ENCODE results near the gene ADISSP.

Gene ADISSP
- total RNA-seq = 12.5 to 25.2 (median 17.5) reads per million in 4 experiments

DNA sequence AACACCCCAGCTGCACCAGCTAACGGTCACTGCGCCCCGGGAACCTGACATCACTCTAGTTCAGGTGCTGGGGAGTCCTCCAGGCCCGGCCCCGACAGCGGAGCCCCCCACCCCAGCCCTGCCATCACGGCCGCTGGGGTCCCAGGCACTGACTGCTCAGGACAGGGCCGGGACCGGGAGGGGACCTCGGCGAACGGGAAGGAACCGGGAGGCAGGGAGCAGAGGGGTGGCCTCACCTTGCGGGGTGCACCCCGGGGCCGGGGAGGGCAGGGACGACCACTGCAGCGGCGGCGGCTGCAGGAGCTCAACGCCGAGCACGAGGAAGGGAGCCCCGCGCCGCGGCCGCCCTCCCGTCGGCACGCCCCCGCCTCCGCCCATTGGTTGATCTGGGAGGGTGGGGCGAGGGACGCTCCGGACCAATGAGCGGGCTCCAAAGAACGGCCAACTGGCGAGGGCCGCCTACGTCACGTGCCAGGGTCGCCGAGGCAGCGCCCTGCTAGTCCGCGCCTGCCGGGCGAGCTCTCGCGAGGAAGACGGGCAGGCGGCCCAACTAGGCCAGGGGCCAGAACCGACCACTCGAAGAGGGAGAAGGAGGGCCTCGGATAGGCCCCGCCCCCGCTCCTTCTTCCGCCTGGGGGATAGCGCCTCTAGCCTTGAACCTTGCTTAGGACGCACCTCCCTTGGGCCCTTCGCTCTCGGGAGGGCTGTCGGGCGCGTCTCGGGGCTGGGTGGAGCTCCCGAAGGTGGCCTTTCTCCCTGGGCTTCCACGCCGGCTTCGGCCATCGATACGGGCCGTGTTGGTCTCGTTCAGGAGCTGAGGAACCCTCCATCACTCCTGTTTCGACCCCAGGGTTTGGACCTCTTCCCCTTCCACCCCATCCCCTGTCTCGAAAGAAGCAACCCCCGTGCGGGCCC lies at the start of gene ADISSP:
Gene ADISSP (minus strand): TSS at position 327 of the 915 bp plus-strand sequence. CDS start 7,653 bp downstream, outside the sequence.
- peak; percentile 95 for DNase-seq

DNA sequence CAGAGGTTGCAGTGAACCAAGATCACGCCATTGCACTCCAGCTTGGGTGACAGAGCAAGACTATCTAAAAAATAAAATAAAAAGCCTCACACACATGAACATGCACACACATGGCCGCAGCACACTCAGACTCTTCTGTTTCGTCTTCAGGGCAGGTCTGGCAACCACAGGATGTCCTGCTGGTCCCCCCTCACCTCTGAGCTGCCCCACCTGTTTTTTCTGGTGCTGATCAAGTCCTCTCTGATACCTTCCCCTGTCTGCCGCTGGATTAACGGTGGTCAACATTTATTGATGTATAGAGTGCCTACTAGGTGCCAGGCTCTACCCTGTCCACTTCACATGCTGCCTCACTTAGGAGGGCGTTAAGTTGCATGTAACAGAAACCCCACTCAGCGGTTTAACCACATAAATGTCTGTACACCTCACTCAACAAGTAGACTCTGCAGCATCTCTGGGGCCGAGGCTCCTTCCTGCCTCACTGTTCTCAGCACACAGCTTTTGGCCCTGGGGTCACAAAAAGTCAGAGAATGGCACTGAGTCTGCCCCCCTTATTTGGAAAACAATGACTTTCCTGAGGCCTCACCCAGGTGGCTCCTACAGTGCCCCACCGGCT lies 48.3 kb upstream of the ADISSP start:
- DNase-seq = no peak

DNA sequence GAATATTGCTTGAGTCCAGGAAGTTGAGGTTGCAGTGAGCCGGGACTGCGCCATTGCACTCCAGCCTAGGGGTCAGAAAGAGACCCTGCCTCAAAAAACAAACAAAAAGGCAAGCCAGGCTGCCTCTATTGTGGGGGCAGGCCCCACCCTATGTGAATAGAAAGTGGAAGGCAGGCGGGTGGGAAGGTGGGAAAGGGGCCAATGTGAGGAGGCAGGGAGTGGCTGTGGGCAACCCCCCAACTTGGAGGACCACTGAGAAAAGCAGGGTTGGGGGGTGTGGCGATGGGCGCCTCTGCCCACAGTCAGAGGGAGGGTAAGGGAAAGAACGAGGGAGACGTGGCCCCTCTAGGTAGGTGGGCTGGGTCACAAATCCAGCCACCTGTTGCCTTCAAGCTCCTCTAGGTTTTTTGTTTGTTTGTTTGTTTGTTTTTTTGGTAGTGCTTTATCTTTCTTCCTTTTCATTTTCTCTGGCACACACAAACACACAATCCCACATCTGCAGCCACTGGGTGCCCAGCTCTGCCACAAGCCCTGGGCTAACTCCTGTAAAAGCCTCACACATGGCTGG lies 47.5 kb upstream of the ADISSP start:
- no peak for DNase-seq

DNA sequence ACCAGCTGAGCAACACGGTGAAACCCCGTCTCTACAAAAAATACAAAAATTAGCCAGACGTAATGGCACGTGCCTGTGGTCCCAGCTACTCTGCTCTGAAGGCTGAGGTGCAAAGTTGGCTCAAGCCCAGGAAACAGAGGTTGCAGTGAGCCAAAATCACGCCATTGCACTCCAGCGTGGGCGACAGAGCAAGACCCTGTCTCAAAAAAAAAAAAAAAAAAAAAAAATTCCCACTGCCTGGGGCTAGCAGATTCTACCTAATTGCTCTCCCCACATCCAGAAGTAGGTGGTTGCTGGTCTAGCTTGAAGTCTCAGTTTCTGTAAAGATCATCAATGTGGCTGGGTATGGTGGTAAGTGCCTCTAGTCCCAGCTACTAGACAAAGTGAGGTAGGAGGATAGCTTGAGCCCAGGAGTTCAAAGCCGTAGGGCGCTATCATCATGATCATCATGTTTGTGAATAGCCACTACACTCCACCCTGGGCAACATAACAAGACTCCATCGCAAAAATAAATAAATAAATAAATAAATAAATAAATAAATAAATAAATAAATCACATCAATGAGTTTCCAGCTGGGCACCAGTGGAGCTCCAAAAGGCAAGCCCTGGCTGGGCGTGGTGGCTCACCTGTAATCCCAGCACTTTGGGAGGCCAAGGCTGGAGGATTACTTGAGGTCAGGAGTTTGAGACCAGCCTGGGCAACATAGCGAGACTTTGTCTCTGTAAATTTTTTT lies 46.5 kb upstream of the ADISSP start:
- DNase-seq = no peak

DNA sequence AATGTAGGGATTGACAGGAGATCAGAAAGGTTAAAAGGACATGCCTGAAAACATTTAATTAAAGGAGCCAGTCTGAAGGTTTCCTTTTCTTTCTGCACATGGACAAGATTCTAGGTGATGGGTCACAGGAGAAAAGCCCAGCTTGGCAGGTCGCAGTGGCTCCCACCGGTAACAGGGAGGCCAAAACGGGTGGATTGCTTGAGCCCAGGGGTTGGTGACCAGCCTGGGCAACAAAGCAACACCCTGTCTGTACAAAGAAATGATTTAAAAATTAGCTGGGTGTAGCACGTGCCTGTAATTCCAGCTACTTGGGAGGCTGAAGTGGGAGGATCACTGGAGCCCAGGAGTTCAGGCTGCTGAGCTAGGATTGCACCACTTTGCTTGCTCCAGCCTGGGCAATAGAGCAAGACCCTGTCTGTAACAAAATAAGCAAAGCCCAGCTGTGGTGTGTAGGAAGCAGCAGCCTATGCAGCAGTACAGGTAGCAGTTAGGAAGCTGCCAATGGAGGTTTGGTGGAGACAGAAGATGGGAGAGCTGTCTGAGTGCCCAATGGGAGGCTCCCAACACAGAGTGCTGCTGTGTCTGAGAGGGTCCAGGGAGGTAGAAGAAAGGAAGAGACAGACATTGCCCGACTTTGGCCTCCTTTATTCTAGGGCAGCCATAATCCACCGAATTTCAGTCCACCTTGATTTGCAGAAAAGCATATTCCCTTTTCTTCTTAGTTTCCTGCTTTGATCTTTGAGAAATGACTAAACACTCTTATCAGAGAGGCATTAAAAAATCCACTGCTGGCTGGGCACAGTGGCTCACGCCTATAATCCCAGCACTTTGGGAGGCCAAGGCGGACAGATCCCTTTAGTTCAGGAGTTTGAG lies 45.7 kb upstream of the ADISSP start:
- no peak for DNase-seq

DNA sequence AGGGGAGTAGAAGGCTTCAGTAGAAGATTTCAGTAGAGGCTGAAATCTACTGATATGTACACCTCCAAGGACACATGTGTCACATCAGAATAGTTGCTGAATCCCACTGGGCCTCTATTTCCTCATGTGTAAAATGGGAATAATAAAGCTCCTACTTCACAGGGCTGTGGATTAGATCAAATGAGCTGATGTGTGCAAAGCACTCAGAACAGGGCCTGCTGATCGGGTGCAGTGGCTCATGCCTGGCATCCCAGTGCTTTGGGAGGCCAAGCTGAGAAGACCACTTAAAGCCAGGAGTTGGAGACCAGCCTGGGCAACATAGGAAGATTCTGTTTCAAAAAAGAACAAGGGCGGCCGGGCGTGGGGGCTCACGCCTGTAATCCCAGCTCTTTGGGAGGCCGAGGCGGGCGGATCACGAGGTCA lies 44.7 kb upstream of the ADISSP start:
- DNase-seq = no peak

DNA sequence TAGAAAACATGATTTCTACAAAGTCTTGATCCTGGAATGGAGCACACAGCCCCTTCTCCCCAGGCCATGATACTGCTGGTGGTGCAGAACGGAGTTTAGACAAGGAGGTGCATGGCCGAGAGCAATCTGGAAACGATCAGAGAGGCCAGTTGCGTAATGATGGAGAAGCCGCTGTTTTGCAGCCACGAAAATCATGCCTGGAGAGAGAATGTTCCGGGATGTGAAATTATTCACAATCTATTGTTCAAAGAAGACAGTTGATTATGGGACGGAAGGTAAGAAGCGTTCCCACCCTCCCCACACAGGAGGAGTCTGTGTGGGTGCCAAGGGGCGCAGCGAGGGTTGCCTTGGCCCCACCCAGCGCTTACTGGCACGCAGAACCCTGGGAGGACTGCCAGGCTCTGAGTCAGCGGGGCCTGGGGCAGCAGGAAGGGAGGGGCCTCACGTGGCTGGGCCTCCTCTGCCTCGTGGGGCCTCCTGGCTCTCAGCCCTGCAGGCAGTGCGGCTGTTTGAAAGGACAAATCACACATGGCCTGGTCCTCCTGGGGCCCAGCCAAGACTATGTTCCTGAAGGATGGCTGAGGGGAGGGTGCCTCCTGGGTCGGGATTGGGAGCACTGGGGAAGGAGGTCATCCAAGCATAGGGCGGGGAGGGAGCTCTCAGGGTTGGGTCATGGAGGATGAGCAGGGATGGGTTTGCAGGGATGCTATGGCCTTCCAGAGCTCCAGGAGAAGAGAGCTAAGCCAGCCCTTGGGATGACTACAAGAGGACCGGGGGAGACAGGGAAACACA lies 44.1 kb upstream of the ADISSP start:
- peak; percentile 75 for DNase-seq

DNA sequence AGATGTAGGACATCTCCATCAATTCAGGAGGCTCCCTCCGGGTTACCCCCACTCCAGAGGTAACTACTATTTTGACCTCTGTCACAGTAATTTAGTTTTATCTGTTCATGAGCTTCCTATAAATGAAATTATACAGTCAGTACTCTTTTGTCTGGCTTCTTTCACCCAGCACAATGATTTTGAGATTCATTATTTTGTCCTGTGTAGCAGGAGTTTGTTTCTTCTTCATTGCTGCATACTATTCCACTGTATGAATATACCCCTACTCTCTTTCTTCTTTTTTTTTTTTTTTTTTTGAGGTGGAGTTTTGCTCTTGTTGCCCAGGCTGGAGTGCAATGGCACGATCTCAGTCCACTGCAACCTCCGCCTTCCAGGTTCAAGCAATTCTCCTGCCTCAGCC lies 41.0 kb upstream of the ADISSP start:
- DNase-seq = no peak

DNA sequence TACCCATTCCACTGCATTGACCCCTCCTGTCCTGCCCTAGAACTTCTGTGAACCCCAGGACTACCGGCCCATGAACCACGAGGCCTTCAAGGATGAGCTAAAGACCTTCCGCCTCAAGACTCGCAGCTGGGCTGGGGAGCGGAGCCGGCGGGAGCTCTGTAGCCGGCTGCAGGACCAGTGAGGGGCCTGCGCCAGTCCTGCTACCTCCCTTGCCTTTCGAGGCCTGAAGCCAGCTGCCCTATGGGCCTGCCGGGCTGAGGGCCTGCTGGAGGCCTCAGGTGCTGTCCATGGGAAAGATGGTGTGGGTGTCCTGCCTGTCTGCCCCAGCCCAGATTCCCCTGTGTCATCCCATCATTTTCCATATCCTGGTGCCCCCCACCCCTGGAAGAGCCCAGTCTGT lies 37.2 kb upstream of the ADISSP start:
- no peak for DNase-seq

DNA sequence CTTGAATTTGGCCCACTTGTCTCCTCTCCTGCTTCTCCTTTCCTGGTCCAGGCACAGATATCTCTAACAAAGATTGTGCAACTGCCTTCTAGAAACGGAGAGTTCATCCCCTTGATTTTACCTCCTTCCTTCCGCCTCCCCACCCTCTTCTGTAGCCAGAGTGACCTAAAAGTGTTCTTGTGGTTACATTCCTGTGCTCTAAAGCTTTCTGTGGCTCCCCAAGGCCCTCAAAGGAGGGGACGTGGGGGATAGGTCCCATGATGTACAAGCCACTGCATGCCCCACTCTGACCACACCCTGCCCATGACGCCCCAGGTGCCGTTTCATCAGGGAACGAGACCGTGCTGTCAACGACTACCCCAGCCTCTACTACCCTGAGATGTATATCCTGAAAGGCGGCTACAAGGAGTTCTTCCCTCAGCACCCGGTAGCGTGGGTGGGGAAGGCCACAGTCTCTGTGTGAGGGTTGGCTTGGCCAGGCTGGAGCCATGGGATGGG lies 36.8 kb upstream of the ADISSP start:
- DNase-seq = no peak

DNA sequence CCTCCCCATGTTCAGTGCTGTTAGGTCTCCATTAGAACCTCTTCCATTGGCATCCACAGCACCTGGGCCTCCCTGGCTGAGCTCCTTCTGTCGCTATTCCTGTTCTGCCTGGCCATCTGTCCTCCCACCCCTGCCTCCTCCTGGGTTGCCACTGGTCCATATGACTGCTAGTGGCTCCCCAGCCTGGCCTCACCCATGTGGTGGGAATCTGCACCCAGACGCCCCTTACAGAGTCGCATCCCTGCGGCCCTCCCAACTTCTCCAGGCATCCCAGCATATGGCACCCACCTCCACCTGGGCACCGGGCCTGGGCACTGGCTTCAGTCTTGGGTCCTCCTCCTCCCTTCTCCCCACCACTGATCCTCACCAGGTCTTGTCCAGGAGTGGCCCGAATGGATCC lies 36.3 kb upstream of the ADISSP start:
- DNase-seq = no peak

DNA sequence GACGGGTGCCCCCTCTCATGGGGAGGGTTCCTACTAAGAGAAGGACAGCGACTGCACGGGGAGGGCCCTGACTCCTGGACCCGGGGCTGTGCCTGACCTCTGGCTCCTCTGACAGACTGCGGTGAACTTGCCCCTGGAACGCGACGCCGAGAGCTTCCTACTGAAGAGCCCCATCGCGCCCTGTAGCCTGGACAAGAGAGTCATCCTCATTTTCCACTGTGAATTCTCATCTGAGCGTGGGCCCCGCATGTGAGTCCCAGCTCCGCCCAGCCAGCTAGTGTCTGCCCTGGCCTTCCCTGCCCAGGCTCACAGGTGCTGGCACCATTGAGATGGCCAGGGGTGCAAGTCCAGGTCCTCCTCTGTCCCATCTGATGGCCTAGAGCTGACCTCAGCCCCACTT lies 35.7 kb upstream of the ADISSP start:
- DNase-seq = no peak

DNA sequence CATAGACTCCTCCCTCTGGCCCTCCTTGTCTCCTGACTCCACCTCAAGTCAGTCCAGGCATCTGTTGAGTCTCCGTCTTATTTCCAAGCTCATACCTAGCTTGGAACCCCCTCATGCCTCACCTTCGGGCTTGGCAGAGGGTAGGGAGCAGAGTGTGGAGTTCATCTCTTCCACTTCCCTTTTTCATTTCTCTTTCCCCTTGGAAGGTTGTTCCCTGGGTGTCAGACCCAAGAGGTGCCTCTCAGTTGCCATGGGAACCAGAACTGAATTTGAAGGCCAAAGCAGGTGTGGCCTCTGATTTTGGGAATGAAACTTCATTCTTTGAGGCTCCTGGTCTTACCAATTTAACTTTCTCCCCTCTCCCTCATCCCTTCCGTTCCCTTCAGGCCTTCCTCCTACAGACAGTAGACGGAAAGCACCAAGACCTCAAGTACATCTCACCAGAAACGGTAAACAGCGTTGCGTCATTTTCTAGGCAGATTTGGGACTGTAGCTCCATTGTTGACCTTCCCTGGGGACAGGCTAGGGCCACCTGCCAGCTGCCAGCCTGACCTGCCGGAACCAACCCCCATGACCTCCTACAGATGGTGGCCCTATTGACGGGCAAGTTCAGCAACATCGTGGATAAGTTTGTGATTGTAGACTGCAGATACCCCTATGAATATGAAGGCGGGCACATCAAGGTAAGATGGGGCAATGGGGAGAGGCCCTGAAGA lies 35.1 kb upstream of the ADISSP start:
- no peak for DNase-seq

DNA sequence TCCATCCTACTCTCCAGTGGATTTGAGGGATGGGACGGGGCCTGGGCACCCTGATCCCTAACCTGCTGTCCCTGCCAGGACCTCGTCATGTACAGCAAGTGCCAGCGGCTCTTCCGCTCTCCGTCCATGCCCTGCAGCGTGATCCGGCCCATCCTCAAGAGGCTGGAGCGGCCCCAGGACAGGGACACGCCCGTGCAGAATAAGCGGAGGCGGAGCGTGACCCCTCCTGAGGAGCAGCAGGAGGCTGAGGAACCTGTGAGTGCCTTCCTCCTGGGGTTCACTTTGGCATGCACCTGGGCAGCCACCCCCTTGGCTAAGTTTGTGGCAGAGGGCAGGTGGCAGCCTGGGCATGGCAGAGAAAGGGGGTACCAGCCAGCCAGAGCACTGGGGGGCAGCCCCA lies 34.3 kb upstream of the ADISSP start:
- DNase-seq = no peak

DNA sequence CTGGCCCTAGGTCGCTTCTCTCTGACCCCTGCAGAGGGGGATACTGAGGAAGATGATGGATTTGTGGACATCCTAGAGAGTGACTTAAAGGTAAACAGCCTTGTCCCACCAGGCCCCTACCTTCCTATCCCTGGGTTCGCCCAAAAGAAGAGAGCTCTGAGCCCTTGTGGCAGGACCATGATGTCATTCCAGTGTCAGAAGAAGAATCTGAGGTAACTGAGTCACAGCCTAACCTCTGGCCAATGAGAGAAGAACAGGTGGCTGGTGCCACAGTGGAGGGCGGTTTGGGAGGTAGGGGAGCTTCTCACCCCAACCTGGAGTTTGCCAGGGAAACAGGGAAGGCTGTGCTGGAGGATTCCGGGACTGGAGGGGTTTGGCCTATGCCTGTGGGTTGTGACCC lies 33.7 kb upstream of the ADISSP start:
- no peak for DNase-seq

DNA sequence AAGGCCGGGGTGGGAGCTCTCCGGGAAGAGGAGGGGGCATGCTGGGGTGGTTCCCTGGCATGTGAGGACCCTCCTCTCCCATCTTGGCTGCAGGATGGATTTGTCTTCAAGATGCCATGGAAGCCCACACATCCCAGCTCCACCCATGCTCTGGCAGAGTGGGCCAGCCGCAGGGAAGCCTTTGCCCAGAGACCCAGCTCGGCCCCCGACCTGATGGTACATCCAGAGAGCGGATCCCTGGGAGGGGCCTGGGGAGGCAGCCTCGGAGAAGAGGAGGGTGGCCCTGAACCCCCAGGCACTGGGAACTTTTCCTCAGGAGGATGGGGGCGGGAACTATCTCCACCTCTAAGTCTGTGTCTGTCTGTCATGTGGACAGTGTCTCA lies 33.3 kb upstream of the ADISSP start:
- DNase-seq = no peak

DNA sequence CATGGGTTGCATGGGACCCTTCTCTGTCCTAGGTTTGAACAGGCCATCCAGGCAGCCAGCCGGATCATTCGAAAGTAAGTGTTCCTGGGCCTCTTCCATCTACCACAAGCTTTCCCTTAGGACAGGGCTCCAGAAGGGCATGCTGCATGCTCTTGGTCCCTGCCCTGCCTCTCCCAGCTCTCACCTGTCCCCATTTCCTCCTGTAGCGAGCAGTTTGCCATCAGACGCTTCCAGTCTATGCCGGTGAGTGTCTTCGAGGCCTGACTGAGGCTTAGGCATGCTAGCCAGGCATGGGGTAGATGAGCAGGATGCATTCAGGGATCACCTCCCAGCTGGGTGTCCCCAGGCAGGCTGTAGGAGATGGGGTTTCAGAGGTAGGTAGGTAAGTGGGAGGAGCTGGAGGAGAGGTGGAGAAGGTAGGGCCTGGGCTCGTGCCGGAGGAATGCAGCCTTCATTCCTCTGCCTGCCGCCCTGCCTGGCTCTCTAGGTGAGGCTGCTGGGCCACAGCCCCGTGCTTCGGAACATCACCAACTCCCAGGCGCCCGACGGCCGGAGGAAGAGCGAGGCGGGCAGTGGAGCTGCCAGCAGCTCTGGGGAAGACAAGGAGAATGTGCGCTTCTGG lies 32.8 kb upstream of the ADISSP start:
- DNase-seq = no peak

DNA sequence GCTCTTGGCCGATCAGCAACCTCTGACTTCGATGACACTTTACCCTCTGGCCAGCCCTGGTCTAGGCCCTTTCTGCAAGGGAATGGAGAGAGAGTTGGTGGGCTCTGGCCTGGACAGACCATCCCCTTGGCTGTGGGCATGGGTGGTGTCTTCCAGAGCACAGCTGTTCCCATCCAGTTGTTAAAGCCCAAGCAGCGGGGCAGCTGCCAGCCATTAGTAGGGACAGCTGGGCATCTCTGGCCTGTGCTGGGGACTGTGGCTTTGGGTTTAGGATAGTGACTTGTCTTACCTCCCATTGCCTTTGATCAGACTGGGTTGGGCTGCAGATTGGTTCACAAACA lies 31.3 kb upstream of the ADISSP start:
- peak; percentile 14 for DNase-seq

DNA sequence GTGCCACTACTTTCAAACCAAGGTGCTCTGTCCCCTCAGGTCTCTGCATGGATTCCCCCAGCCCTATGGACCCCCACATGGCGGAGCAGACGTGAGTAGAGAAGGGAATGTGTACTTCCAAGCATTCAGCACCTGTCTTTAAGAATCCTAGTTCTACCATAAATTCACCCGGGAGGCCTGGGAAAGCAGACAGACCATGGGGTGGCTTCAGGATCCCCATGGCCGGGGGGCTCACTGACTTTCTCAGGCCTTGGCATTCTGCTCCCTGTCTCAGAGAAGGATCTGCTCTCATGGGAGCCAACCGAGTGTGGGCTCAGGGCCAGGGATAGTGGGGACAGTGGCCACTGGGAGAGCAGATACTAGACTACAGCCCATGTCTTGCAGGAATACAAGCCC lies 30.8 kb upstream of the ADISSP start:
- DNase-seq = no peak
